Nephron (organoid): ENCODE results near the gene PRKD1.
"Not testable (repeated sequence)": the region's sequence is repeated elsewhere in the genome, so short reads cannot be mapped to it uniquely, and the experiment has no call there.

Experiments used
- H3K27ac Mint-ChIP-seq, 3 experiments: 2 replicates each; pipeline ENCODE4 v1.8.0; 2020; ENCODE audit warnings: mixed read lengths in 3 of 3, mild to moderate bottlenecking in 2 of 3, moderate library complexity in 1 of 3
- H3K27me3 Mint-ChIP-seq: 2 replicates; pipeline ENCODE4 v1.8.0; 2021; ENCODE audit warnings: low read depth, mild to moderate bottlenecking, moderate library complexity, mixed read lengths
- H3K36me3 Mint-ChIP-seq: 2 replicates; pipeline ENCODE4 v1.8.0; 2020; ENCODE audit warnings: low read depth, mixed read lengths
- H3K4me1 Mint-ChIP-seq: 2 replicates; pipeline ENCODE4 v1.8.0; 2020; ENCODE audit warnings: mixed read lengths
- H3K4me3 Mint-ChIP-seq, 3 experiments: 2 replicates each; pipeline ENCODE4 v1.8.0; 2020; ENCODE audit warnings: mild to moderate bottlenecking in 3 of 3, mixed read lengths in 3 of 3, moderate library complexity in 2 of 3
- H3K9me3 Mint-ChIP-seq: 2 replicates; pipeline ENCODE4 v1.8.0; 2020; ENCODE audit warnings: mixed read lengths
- CTCF ChIP-seq, 3 experiments: fragments of 200-600 bp; sonication (generic); IDR thresholded peaks; one replicate each; pipeline ENCODE4 v1.5.0; 2021; ENCODE audit warnings: antibody characterized with exemption in 3 of 3; ENCODE audit not compliant: unreplicated experiment in 3 of 3

Gene PRKD1

GRCh38 chr14:29853272-29853671 lies 74.4 kb downstream of the PRKD1 start:
- H3K36me3 Mint-ChIP-seq, result peaks cover 25% of the 10 kb centered on the region
- H3K27me3 Mint-ChIP-seq, result no peaks in the 10 kb centered on the region
- no peak overlapping the region for H3K4me3 Mint-ChIP-seq
- no peak for TF ChIP-seq CTCF (IDR thresholded peaks at IDR 0.05; ENCODE audit: unreplicated experiment in 3 of 3)
- H3K9me3 Mint-ChIP-seq, result peaks cover 48% of the 10 kb centered on the region
- H3K27ac Mint-ChIP-seq, result no peak overlapping the region
- H3K4me1 Mint-ChIP-seq, result no peaks in the 10 kb centered on the region

GRCh38 chr14:29851397-29851796 lies 76.2 kb downstream of the PRKD1 start:
- H3K4me3 Mint-ChIP-seq, result no peak overlapping the region
- H3K9me3 Mint-ChIP-seq, result peaks cover 43% of the 10 kb centered on the region
- H3K4me1 Mint-ChIP-seq, result peaks cover 10% of the 10 kb centered on the region
- TF ChIP-seq CTCF (IDR thresholded peaks at IDR 0.05; ENCODE audit: unreplicated experiment in 3 of 3), result no peak
- no peak overlapping the region for H3K27ac Mint-ChIP-seq
- H3K27me3 Mint-ChIP-seq, result no peaks in the 10 kb centered on the region
- H3K36me3 Mint-ChIP-seq, result peaks cover 25% of the 10 kb centered on the region

- Mint-ChIP-seq H3K36me3 (peaks cover 5% of the 10 kb centered on the region), H3K27ac (peak overlapping the region; percentile 67 to 88 (median 85)), H3K4me3 (no peak overlapping the region), H3K4me1 (peaks cover 15% of the 10 kb centered on the region), H3K27me3 (no peaks in the 10 kb centered on the region), H3K9me3 (peaks cover 14% of the 10 kb centered on the region)
- no peak for TF ChIP-seq CTCF (IDR thresholded peaks at IDR 0.05; ENCODE audit: unreplicated experiment in 3 of 3)
Measured at GRCh38 chr14:29847056-29847380, 80.6 kb downstream of the PRKD1 start.

GRCh38 chr14:29846339-29847055 lies 81.2 kb downstream of the PRKD1 start:
- peaks cover 4% of the 10 kb centered on the region for H3K36me3 Mint-ChIP-seq
- no peaks in the 10 kb centered on the region for H3K27me3 Mint-ChIP-seq
- peaks cover 15% of the 10 kb centered on the region for H3K4me1 Mint-ChIP-seq
- peaks cover 10% of the 10 kb centered on the region for H3K9me3 Mint-ChIP-seq
- no peak overlapping the region for H3K4me3 Mint-ChIP-seq
- no peak for TF ChIP-seq CTCF (IDR thresholded peaks at IDR 0.05; ENCODE audit: unreplicated experiment in 3 of 3)
- H3K27ac Mint-ChIP-seq, result peak overlapping the region; percentile 67 to 88 (median 85)

GRCh38 chr14:29843981-29844380 lies 83.7 kb downstream of the PRKD1 start:
- Mint-ChIP-seq H3K4me1 (peaks cover 15% of the 10 kb centered on the region), H3K4me3 (no peak overlapping the region), H3K36me3 (peaks cover 23% of the 10 kb centered on the region), H3K27me3 (no peaks in the 10 kb centered on the region), H3K27ac (no peak overlapping the region), H3K9me3 (peaks cover 24% of the 10 kb centered on the region)
- no peak for TF ChIP-seq CTCF (IDR thresholded peaks at IDR 0.05; ENCODE audit: unreplicated experiment in 3 of 3)

GRCh38 chr14:29842228-29842627 lies 85.4 kb downstream of the PRKD1 start:
- TF ChIP-seq CTCF (IDR thresholded peaks at IDR 0.05; ENCODE audit: unreplicated experiment in 3 of 3), result no peak
- peaks cover 31% of the 10 kb centered on the region for H3K9me3 Mint-ChIP-seq
- H3K4me1 Mint-ChIP-seq, result peaks cover 9% of the 10 kb centered on the region
- H3K4me3 Mint-ChIP-seq, result no peak overlapping the region
- H3K36me3 Mint-ChIP-seq, result peaks cover 31% of the 10 kb centered on the region
- no peaks in the 10 kb centered on the region for H3K27me3 Mint-ChIP-seq
- no peak overlapping the region for H3K27ac Mint-ChIP-seq

- Mint-ChIP-seq H3K36me3 (peaks cover 31% of the 10 kb centered on the region), H3K9me3 (peaks cover 33% of the 10 kb centered on the region)
- H3K27me3 Mint-ChIP-seq, H3K27ac Mint-ChIP-seq, H3K4me3 Mint-ChIP-seq, H3K4me1 Mint-ChIP-seq: not testable (repeated sequence)
Measured at GRCh38 chr14:29840369-29840892, 87.2 kb downstream of the PRKD1 start.

GRCh38 chr14:29839691-29840090 lies 88.0 kb downstream of the PRKD1 start:
- H3K27ac Mint-ChIP-seq, H3K4me1 Mint-ChIP-seq, H3K27me3 Mint-ChIP-seq, H3K4me3 Mint-ChIP-seq: not testable (repeated sequence)
- Mint-ChIP-seq H3K36me3 (peaks cover 31% of the 10 kb centered on the region), H3K9me3 (peaks cover 33% of the 10 kb centered on the region)
